ENCODE measurements around the gene HNRNPF.

HNRNPF gene

GRCh38 chr10:43375401-43376020 is 33.5 kb downstream of the HNRNPF start:
- no peak for DNase-seq

GRCh38 chr10:43374194-43374593 is 34.8 kb downstream of the HNRNPF start:
- no peak for DNase-seq

DNA sequence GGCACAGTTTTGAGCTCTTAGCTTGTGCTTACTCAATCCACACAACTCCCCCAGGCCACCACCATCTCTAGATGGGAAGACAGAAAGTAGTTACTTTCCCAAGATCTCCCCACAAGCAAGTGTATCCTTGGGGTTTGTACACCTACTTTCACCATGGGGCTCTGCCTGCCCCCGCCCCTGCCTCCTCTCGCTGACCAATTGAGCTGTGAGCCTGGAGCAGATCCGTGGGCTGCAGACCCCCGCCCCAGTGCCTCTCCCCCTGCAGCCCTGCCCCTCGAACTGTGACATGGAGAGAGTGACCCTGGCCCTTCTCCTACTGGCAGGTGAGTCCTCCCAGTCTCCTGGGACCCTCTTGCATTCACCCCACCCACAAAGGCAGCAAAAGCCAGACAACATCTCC is 35.5 kb downstream of the HNRNPF start:
- no peak for DNase-seq

DNA sequence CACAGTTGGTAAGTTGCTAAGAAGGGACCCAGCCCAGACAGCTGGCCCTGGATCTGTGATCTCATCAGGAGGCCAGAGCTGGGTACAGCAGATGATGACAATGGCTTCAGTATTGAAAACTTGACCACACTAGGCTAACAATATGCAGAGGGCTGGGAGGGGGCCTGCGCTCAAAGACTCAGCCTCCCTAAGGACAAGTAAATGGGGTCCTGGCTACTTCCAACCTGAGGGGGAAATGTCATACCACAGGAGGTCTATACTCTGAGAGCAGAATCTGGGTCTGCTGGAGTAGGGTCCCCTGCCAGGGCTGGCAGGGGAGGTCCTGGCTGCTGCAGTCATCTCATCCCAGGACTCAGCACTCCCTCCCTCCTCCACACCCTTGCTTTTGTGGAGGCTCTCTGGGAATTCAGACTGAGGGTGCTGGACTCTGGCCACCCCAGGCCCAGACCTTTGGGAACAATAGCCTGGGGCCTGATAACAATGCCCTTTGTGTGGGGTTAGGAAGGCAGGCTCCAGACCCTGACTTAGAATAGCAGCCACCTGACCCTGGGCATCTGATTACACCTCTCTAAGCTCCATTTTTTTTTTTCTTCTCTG is 36.1 kb downstream of the HNRNPF start:
- peak; percentile 7 for DNase-seq

- no peak for DNase-seq
Observed at GRCh38 chr10:43371418-43371817, 37.6 kb downstream of the HNRNPF start, which contains the start of gene FXYD4. TSS of gene FXYD4 (plus strand) at chr10:43371636. CDS start at chr10:43373747, 2,111 bp downstream.

GRCh38 chr10:43370671-43371215 is 38.2 kb downstream of the HNRNPF start:
- no peak for DNase-seq

- DNase-seq: no peak
Observed at GRCh38 chr10:43369921-43370320, 39.1 kb downstream of the HNRNPF start.

GRCh38 chr10:43365001-43365400 is 44.0 kb downstream of the HNRNPF start:
- DNase-seq: no peak

GRCh38 chr10:43362191-43362839 is 46.7 kb downstream of the HNRNPF start:
- peak; percentile 91 for DNase-seq

- no peak for DNase-seq
Observed at GRCh38 chr10:43361547-43362190, 47.3 kb downstream of the HNRNPF start.

DNA sequence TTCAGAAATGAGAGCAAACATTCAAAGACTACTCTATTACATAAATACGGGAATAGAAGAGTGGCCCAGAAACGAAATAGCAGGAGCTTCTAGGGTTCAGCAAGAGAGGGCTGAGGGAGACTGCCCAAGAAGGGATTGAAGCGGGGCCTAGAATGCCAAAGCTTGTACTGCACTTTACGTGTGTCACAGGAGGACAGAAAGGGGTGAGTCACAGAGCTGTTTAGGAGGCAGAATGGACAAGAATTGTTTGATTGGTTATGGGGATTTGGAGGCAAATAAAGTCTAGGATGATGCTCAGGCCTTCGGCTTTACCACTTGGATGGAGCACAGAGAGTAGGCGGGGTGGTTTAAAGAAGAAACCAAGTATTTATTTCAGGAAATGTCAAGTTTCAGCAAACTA is 48.9 kb downstream of the HNRNPF start:
- no peak for DNase-seq

- no peak for DNase-seq
Observed at GRCh38 chr10:43355749-43356371, 53.1 kb downstream of the HNRNPF start.

GRCh38 chr10:43354879-43355380 is 54.1 kb downstream of the HNRNPF start:
- DNase-seq: no peak

- no peak for DNase-seq
Observed at GRCh38 chr10:43354330-43354635, 54.7 kb downstream of the HNRNPF start.

DNA sequence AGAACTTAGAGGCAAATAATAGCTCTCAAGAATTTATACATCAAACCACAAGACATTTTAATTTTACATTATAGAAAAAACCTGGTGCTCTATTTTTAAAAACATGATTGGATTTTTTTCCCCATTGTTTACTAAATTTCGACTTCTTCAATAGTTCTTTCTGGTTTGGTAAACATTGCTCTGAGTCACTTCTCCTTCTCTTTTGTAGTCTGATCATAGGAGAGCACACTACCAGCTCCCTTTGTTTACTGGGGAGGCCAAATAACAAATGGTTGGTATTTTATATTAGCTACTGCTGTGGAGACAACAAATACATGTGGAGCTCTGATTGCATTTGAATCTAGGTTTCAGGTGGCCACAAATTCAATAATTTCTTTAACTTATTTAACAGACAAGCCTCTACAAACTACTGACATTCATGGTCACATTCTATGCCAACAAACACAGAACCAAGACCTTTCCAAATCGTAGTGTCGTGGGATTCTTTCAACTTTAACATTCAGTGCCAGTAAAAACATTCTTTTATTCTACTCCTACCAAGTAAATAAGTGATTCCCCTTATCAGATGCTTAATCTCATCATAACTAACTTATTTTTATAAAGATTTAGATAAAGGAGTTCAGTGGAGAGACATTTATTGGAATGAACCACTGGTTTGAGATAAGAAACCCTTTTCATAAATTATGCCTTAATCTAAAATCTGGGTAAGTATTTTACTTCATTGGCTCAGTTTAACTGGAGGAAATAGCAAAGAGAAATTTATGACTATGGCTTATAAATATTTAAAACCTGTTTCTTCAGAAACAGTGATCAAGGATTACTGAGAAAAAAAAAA is 55.3 kb downstream of the HNRNPF start:
- no peak for DNase-seq

GRCh38 chr10:43352951-43353350 is 56.0 kb downstream of the HNRNPF start:
- no peak for DNase-seq

- no peak for DNase-seq
Observed at GRCh38 chr10:43351301-43351700, 57.7 kb downstream of the HNRNPF start.

DNA sequence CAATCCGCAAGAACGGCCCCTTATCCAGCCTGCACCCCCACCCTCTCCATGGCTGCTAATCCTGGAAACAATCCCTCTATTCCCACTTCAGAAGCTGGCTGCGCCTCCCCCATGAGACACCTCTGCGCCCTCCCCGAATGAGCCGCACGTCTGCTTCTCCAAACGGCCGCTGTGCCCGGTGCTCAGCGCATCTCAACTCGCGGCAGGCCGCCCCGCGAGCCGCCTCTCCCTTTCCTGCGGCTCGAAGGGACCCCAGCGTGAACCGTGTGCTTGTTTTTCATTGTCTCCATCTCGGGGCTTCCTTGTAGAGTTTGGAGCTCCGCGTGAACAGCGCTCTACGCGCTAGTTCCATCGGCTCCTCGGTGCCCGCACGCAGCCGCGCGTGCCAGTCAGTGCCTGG is 58.3 kb downstream of the HNRNPF start:
- no peak for DNase-seq

GRCh38 chr10:43350156-43350555 is 58.8 kb downstream of the HNRNPF start:
- DNase-seq: no peak

- DNase-seq: peak; percentile 87
Observed at GRCh38 chr10:43348511-43349312, 60.3 kb downstream of the HNRNPF start.

DNA sequence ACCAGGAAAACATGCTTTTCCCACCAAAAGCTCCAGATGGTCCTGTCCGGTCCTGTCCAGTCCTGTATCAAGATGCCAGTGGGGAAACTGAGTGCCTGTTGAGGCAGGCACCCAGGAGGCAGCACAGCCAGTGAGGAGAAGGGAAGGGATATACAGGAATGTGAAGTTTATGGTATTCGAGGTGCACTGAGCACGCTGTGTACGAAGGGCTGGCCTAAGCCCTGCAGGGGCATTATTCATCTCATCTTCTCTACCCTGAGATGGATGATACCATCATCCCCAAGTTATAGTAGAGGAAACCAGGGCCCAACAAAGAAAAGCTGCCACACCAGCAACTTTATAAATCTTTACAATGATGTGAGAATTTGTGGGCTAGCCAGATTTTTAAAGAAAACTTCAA is 61.0 kb downstream of the HNRNPF start:
- DNase-seq: no peak

Data from NCI-H82 (cell line).